H1 (cell line): ENCODE data around the gene CISH. TPM values are rescaled to one million over a fixed set of nuclear protein-coding genes. Genes with fewer than 3 reads are reported as not detected.
A peak's percentile ranks its signal among the peaks of the same experiment; 100 is the strongest.

Experiments
- CTCF ChIA-PET: fragments of 300-600 bp; sonication (Branson Sonifier 250); formaldehyde crosslinking; loops from one replicate; lab custom pipeline; 2021; ENCODE audit not compliant: partially characterized antibody; lab: Charles Lee
- POLR2A ChIA-PET: fragments of 300-600 bp; sonication (Branson Sonifier 250); formaldehyde crosslinking; loops from one replicate; lab custom pipeline; 2021; ENCODE audit warnings: inconsistent platforms; ENCODE audit not compliant: partially characterized antibody; lab: Charles Lee
- DNase-seq, 2 experiments: peaks; one replicate each; pipeline versions ENCODE4 v3.0.0 to v3.0.0-alpha.2; 2010 to 2022; ENCODE audit warnings: low spot score in 2 of 2, low read depth in 1 of 2, mixed read lengths in 1 of 2
- FAIRE-seq: peaks from 2 replicates; lab custom pipeline; 2011; peaks lifted over from hg19 to GRCh38; lab: Jason Lieb, UNC
- H2AFZ ChIP-seq: 2 replicates; pipeline ENCODE4 v1.8.1; 2012; ENCODE audit warnings: low read length, inconsistent platforms
- H2AK5ac ChIP-seq: 2 replicates; pipeline ENCODE4 v1.6.1; 2013; ENCODE audit warnings: low read depth, low read length
- H2BK120ac ChIP-seq: replicated peaks from 2 replicates; pipeline ENCODE3; 2013; ENCODE audit warnings: low read depth, low read length, inconsistent platforms
- H2BK12ac ChIP-seq: 2 replicates; pipeline ENCODE4 v1.6.1; 2013; ENCODE audit warnings: low read depth, low read length
- H2BK15ac ChIP-seq: 2 replicates; pipeline ENCODE4 v1.6.1; 2013; ENCODE audit warnings: low read length
- H2BK20ac ChIP-seq: 2 replicates; pipeline ENCODE4 v1.6.1; 2013; ENCODE audit warnings: low read length
- H2BK5ac ChIP-seq: 2 replicates; pipeline ENCODE4 v1.6.1; 2013; ENCODE audit warnings: low read depth, low read length
- H3K14ac ChIP-seq: 2 replicates; pipeline ENCODE4 v1.6.1; 2013; ENCODE audit warnings: inconsistent platforms; ENCODE audit not compliant: insufficient read length
- H3K18ac ChIP-seq: 2 replicates; pipeline ENCODE4 v1.6.1; 2013; ENCODE audit warnings: low read length; ENCODE audit errors: extremely low read depth
- H3K23ac ChIP-seq: 2 replicates; pipeline ENCODE4 v1.6.1; 2013; ENCODE audit warnings: inconsistent platforms; ENCODE audit not compliant: insufficient read length
- H3K23me2 ChIP-seq: 2 replicates; pipeline ENCODE4 v1.6.1; 2013; ENCODE audit warnings: low read depth, low read length
- H3K27ac ChIP-seq: 2 replicates; pipeline ENCODE4 v1.6.1; 2011; ENCODE audit warnings: low read depth, low read length, inconsistent platforms
- H3K27me3 ChIP-seq, 4 experiments: replicated peaks in 1 of 4; 1 replicate in 1 of 4; 2 replicates in 3 of 4; pipeline versions ENCODE4 v1.6.1 to v1.8.1; 2011 to 2013; ENCODE audit warnings: low read length in 3 of 4, mild to moderate bottlenecking in 3 of 4, inconsistent platforms in 2 of 4, mixed read lengths in 2 of 4, moderate library complexity in 1 of 4; ENCODE audit not compliant: control insufficient read depth in 3 of 4, insufficient read depth in 3 of 4; ENCODE audit errors: extremely low read depth in 1 of 4
- H3K36me3 ChIP-seq, 4 experiments: 2 replicates each; pipeline versions ENCODE4 v1.6.1 to v1.8.1; 2011 to 2013; ENCODE audit warnings: mild to moderate bottlenecking in 4 of 4, low read length in 3 of 4, moderate library complexity in 2 of 4, control low read depth in 1 of 4, inconsistent platforms in 1 of 4; ENCODE audit not compliant: insufficient read depth in 4 of 4, control insufficient read depth in 2 of 4
- H3K4ac ChIP-seq: replicated peaks from 2 replicates; pipeline ENCODE3; 2013; ENCODE audit warnings: low read length, low read depth, mixed read lengths, inconsistent platforms; ENCODE audit not compliant: insufficient read length
- H3K4me1 ChIP-seq, 4 experiments: replicated peaks in 1 of 4; 1 replicate in 1 of 4; 2 replicates in 3 of 4; pipeline versions ENCODE4 v1.6.1 to v1.8.1; 2011 to 2013; ENCODE audit warnings: low read length in 3 of 4, inconsistent platforms in 2 of 4, mixed read lengths in 1 of 4; ENCODE audit not compliant: insufficient read depth in 4 of 4, control insufficient read depth in 3 of 4
- H3K4me2 ChIP-seq, 2 experiments: 2 replicates each; pipeline versions ENCODE4 v1.6.1 to v1.8.1; 2011 to 2013; ENCODE audit warnings: low read depth in 2 of 2, low read length in 2 of 2, control low read depth in 1 of 2, inconsistent platforms in 1 of 2, mild to moderate bottlenecking in 1 of 2; ENCODE audit not compliant: insufficient read depth in 1 of 2
- H3K4me3 ChIP-seq, 4 experiments: fragments of 200-600, 300-600 bp in 1 of 4; sonication (generic), shearing (Covaris generic), sonication (Bioruptor Twin) in 1 of 4; 2 replicates each; pipeline versions ENCODE4 v1.5.1 to v1.8.1; 2011 to 2016; ENCODE audit warnings: low read length in 4 of 4, low read depth in 3 of 4, control low read depth in 2 of 4, inconsistent platforms in 2 of 4, mild to moderate bottlenecking in 2 of 4, mixed read lengths in 1 of 4, moderate library complexity in 1 of 4; ENCODE audit not compliant: insufficient read depth in 2 of 4; ENCODE audit errors: extremely low read depth in 1 of 4
- H3K56ac ChIP-seq: replicated peaks from 2 replicates; pipeline ENCODE3; 2013; ENCODE audit warnings: low read depth, mild to moderate bottlenecking, mixed read lengths, low read length, inconsistent platforms; ENCODE audit not compliant: insufficient read length
- H3K79me1 ChIP-seq: 2 replicates; pipeline ENCODE4 v1.6.1; 2013; ENCODE audit warnings: low read depth, low read length, control low read depth
- H3K79me2 ChIP-seq, 2 experiments: 2 replicates each; pipeline versions ENCODE4 v1.6.1 to v1.8.1; 2012 to 2013; ENCODE audit warnings: low read length in 2 of 2, mild to moderate bottlenecking in 2 of 2, inconsistent platforms in 1 of 2; ENCODE audit not compliant: insufficient read depth in 2 of 2, control insufficient read depth in 1 of 2
- H3K9ac ChIP-seq, 4 experiments: replicated peaks in 1 of 4; 1 replicate in 1 of 4; 2 replicates in 3 of 4; pipeline versions ENCODE4 v1.6.1 to v1.8.1; 2011 to 2013; ENCODE audit warnings: low read depth in 3 of 4, low read length in 3 of 4, control low read depth in 2 of 4, mild to moderate bottlenecking in 2 of 4, moderate library complexity in 2 of 4, inconsistent platforms in 1 of 4; ENCODE audit errors: extremely low read depth in 1 of 4
- H3K9me3 ChIP-seq, 2 experiments: 2 replicates each; pipeline versions ENCODE4 v1.6.1 to v1.8.1; 2012 to 2013; ENCODE audit warnings: mild to moderate bottlenecking in 2 of 2, moderate library complexity in 2 of 2, control low read depth in 1 of 2, inconsistent platforms in 1 of 2, low read depth in 1 of 2, low read length in 1 of 2, mixed read lengths in 1 of 2; ENCODE audit not compliant: insufficient read depth in 2 of 2
- H4K20me1 ChIP-seq, 2 experiments: replicated peaks in 1 of 2; 2 replicates each; pipeline versions ENCODE3 to v1.8.1; 2011 to 2013; ENCODE audit warnings: inconsistent platforms in 2 of 2, low read length in 2 of 2, mild to moderate bottlenecking in 1 of 2; ENCODE audit not compliant: insufficient read depth in 2 of 2, control insufficient read depth in 1 of 2
- H4K5ac ChIP-seq: 2 replicates; pipeline ENCODE4 v1.6.1; 2013; ENCODE audit warnings: low read length, low read depth, mixed read lengths, inconsistent platforms; ENCODE audit not compliant: insufficient read length
- H4K8ac ChIP-seq: 2 replicates; pipeline ENCODE4 v1.8.0; 2013; ENCODE audit warnings: mild to moderate bottlenecking, moderate library complexity, low read length, inconsistent platforms; ENCODE audit not compliant: insufficient read depth; ENCODE audit errors: extremely low read depth
- H4K91ac ChIP-seq: replicated peaks from 2 replicates; pipeline ENCODE3; 2013; ENCODE audit warnings: low read length, mixed read lengths, inconsistent platforms; ENCODE audit not compliant: insufficient read length
- CTBP2 ChIP-seq: IDR thresholded peaks from 2 replicates; pipeline ENCODE4 v1.7.0; 2011; ENCODE audit warnings: borderline replicate concordance, mild to moderate bottlenecking, moderate library complexity, mixed read lengths, low read length; ENCODE audit not compliant: insufficient read depth, insufficient read length
- GABPA ChIP-seq: IDR thresholded peaks from 2 replicates; pipeline ENCODE4 v1.6.1; 2011; ENCODE audit warnings: mild to moderate bottlenecking, low read length, moderate library complexity, borderline replicate concordance; ENCODE audit not compliant: insufficient read depth
- TEAD4 ChIP-seq: IDR thresholded peaks from 2 replicates; pipeline ENCODE4 v1.6.1; 2012; ENCODE audit warnings: low read depth, low read length, inconsistent platforms, mixed read lengths
- WGBS, 2 experiments: shearing (Covaris generic) in 1 of 2; methylation state at CpG; one replicate each; pipeline versions ENCODE4 v1.1.6 to v1.1.7; 2013 to 2015; ENCODE audit warnings: low lambda C conversion rate in 2 of 2, mixed read lengths in 2 of 2, inconsistent platforms in 1 of 2, low coverage in 1 of 2, missing lambda C conversion rate in 1 of 2; ENCODE audit not compliant: insufficient replicate concordance in 2 of 2, insufficient coverage in 1 of 2, insufficient read length in 1 of 2; ENCODE audit errors: extremely low coverage in 1 of 2, missing lambda C conversion rate in 1 of 2; 5-methylcytosine and 5-hydroxymethylcytosine counted together
- polyA plus RNA-seq, 7 experiments: library from polyadenylated mRNA; depleted of rRNA in 3 of 7; stranded (reverse) in 5 of 7; unstranded in 2 of 7; fragments of >200 nt in 5 of 7; fragments of 200-250 nt in 2 of 7; gene quantifications; 1 replicate in 5 of 7; 2 replicates in 1 of 7; 4 replicates in 1 of 7; pipeline versions ENCODE4 v1.2.1 to v1.2.3, GENCODE V29; 2011 to 2013; ENCODE audit warnings: missing spikeins in 2 of 7, mixed read lengths in 2 of 7
- total RNA-seq: library from RNA; stranded (reverse); fragmentation: NEBNext Ultra II Directional; extraction: Animal tissue kit (Norgen Biotek cat#: 25700); gene quantifications from 2 replicates; pipeline ENCODE4 v1.2.1, GENCODE V29; 2021
- TF ChIP-seq, protein P1 (sequence below): IDR thresholded peaks from 2 replicates; pipeline ENCODE4 v1.6.1; 2011; ENCODE audit warnings: low read depth, mild to moderate bottlenecking, low read length; ENCODE audit not compliant: insufficient read depth

Gene CISH
- total and polyA plus RNA-seq, 2 of the 8 experiments (the other 6 are each of a cell fraction or from before 2014, with no cell fraction given) = 1.9 to 2.2 TPM

DNA sequence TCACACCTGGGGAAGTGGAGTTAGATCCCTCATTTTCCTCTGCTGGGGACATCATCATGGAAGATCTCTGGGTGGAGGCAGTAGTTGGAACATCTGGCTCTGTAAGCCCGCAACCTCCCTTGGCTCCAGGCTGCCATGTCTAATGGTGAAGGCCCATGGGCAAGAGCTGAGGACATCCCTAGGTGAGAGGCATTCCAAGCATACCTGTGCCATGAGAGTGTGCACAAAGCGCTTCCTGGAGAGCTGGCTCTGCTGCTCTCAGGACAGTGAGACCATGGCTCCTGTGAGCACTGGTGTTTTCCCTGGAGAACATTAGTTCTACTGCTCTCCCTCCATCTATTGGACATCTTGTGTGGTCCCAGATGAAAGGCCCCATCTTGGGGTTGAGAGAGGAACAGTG lies 13.1 kb upstream of the CISH start:
- Histone ChIP-seq H3K56ac (no peak overlapping the region), H3K79me2 (peaks cover 0 to 36% of the 10 kb centered on the region in 2 experiments; a peak in 1 of 4 replicates), H2AFZ (no peak overlapping the region), H3K9ac (no peak overlapping the region), H2BK15ac (no peak overlapping the region), H3K27ac (no peak overlapping the region), H3K23ac (no peak overlapping the region), H3K4me3 (no peak overlapping the region), H2BK5ac (peak overlapping the region; percentile 88), H3K36me3 (peaks cover 0 to 3% (median 0%) of the 10 kb centered on the region in 4 experiments; a peak in 2 of 8 replicates), H3K79me1 (peaks cover 9% of the 10 kb centered on the region), H4K20me1 (peaks cover 6 to 23% of the 10 kb centered on the region in 2 experiments), H4K91ac (no peak overlapping the region), H3K4ac (peak overlapping the region; percentile 13), H2AK5ac (no peak overlapping the region; the same call in 1 of the 2 replicates), H3K23me2 (no peaks in the 10 kb centered on the region), H2BK20ac (0 out of 2 replicates have a peak overlapping the region, but pooled peaks have one; percentile 13), H3K4me1 (peaks cover 2 to 21% (median 12%) of the 10 kb centered on the region in 4 experiments), H2BK120ac (no peak overlapping the region), H3K4me2 (peak overlapping the region in 1 of 2 experiments; percentile 15; a peak in 2 of 4 replicates), H4K8ac (no peak overlapping the region), H2BK12ac (peak overlapping the region; percentile 63; the same call in 1 of the 2 replicates), H3K27me3 (no peaks in the 10 kb centered on the region), H4K5ac (no peak overlapping the region), H3K14ac (no peak overlapping the region), H3K9me3 (no peaks in the 10 kb centered on the region), H3K18ac (no peak overlapping the region; the same call in 1 of the 2 replicates)
- TF ChIP-seq CTBP2 (no peak), TEAD4 (peak; percentile 88), GABPA (no peak)
- TF ChIP-seq, protein P1, sequence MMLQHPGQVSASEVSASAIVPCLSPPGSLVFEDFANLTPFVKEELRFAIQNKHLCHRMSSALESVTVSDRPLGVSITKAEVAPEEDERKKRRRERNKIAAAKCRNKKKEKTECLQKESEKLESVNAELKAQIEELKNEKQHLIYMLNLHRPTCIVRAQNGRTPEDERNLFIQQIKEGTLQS = no peak
- CTCF ChIA-PET = interaction anchor here (0.5 to 63.8 kb wide), 7 partner anchors 3 to 1017 kb away, joined by 3 to 1262 read pairs (median 12); partner anchors contain the start of genes C3orf18, CISH, DOCK3 and HEMK1
- 90% methylated on average over 2 of the region's 2 CpGs; no CpG with 5 or more reads in 1 of the 2 experiments for WGBS, 2 experiments
- FAIRE-seq (no peak), DNase-seq (no peak)
- POLR2A ChIA-PET = no interaction called here
